Superior temporal gyrus (tissue), 1 donor: Measurements from ENCODE around the gene C6orf89.

Experiments
- DNase-seq: peaks from one replicate; pipeline ENCODE4 v3.0.0-alpha.2; 2016; ENCODE audit errors: extremely low spot score

C6orf89 gene

GRCh38 chr6:36885461-36886401, at the start of gene C6orf89:
Gene C6orf89 (plus strand): TSS chr6:36885952. CDS start chr6:36899445, 13,493 bp downstream.
- peak; percentile 99 for DNase-seq

- DNase-seq = no peak
Observed at GRCh38 chr6:36836111-36837021, 49.4 kb upstream of the C6orf89 start.

- DNase-seq = no peak
Observed at GRCh38 chr6:36837022-36837339, 48.8 kb upstream of the C6orf89 start.

GRCh38 chr6:36837686-36838085, 48.1 kb upstream of the C6orf89 start:
- no peak for DNase-seq

GRCh38 chr6:36838896-36839748, 46.6 kb upstream of the C6orf89 start, which contains the start of gene CPNE5:
Gene CPNE5 (minus strand): TSS chr6:36839444. CDS start chr6:36839377, 67 bp downstream.
- no peak for DNase-seq

- no peak for DNase-seq
Observed at GRCh38 chr6:36839749-36840431, 45.9 kb upstream of the C6orf89 start.

GRCh38 chr6:36840432-36841403, 45.0 kb upstream of the C6orf89 start:
- no peak for DNase-seq

- no peak for DNase-seq
Observed at GRCh38 chr6:36841756-36842155, 44.0 kb upstream of the C6orf89 start.

GRCh38 chr6:36843170-36843569, 42.6 kb upstream of the C6orf89 start:
- no peak for DNase-seq

- no peak for DNase-seq
Observed at GRCh38 chr6:36844232-36845170, 41.3 kb upstream of the C6orf89 start.

GRCh38 chr6:36845233-36845632, 40.5 kb upstream of the C6orf89 start:
- DNase-seq = no peak

GRCh38 chr6:36847152-36847551, 38.6 kb upstream of the C6orf89 start:
- no peak for DNase-seq

- no peak for DNase-seq
Observed at GRCh38 chr6:36847991-36848390, 37.8 kb upstream of the C6orf89 start.

- no peak for DNase-seq
Observed at GRCh38 chr6:36848658-36849441, 36.9 kb upstream of the C6orf89 start.

GRCh38 chr6:36850021-36850420, 35.7 kb upstream of the C6orf89 start:
- no peak for DNase-seq

- DNase-seq = peak; percentile 95
Observed at GRCh38 chr6:36851149-36851614, 34.6 kb upstream of the C6orf89 start.

- DNase-seq = no peak
Observed at GRCh38 chr6:36851626-36852025, 34.1 kb upstream of the C6orf89 start.
